K562 (cell line): ENCODE data around the gene ARL13B. TPM values are rescaled to one million over a fixed set of nuclear protein-coding genes. Genes with fewer than 3 reads are reported as not detected.

ENCODE experiments used
- ASH1L ChIP-seq: fragments of 450-650 bp; IDR thresholded peaks from 2 replicates; pipeline ENCODE4 v1.6.1; 2018; ENCODE audit warnings: borderline replicate concordance, mild to moderate bottlenecking, low read depth; ENCODE audit not compliant: partially characterized antibody
- CBFB ChIP-seq: sonication (generic); formaldehyde crosslinking; IDR thresholded peaks from 2 replicates; pipeline ENCODE4 v1.4.0; 2020; ENCODE audit warnings: mild to moderate bottlenecking, missing genetic modification reagents
- DACH1 ChIP-seq: fragments of 450-650 bp; IDR thresholded peaks from 2 replicates; pipeline ENCODE4 v1.6.1; 2018; ENCODE audit not compliant: partially characterized antibody
- E2F5 ChIP-seq: sonication (generic); formaldehyde crosslinking; IDR thresholded peaks from 2 replicates; pipeline ENCODE4 v1.8.0; 2022; ENCODE audit warnings: mild to moderate bottlenecking, missing genetic modification reagents
- HDAC2 ChIP-seq: fragments of 450-650 bp; IDR thresholded peaks from 2 replicates; pipeline ENCODE4 v1.6.1; 2016; ENCODE audit warnings: mild to moderate bottlenecking
- JUND ChIP-seq, 2 experiments: IDR thresholded peaks; 2 replicates in 1 of 2; 3 replicates in 1 of 2; pipeline ENCODE4 v1.6.1; 2011; ENCODE audit warnings: borderline replicate concordance in 2 of 2, low read depth in 2 of 2, low read length in 2 of 2, improper control_type of control experiment in 1 of 2, missing biosample characterization in 1 of 2, missing genetic modification characterization in 1 of 2, missing genetic modification reagents in 1 of 2
- NCOA6 ChIP-seq: fragments of 450-650 bp; IDR thresholded peaks from 2 replicates; pipeline ENCODE4 v1.6.1; 2017; ENCODE audit warnings: mild to moderate bottlenecking
- NFIC ChIP-seq: fragments of 450-650 bp; IDR thresholded peaks from 2 replicates; pipeline ENCODE4 v1.6.1; 2017; ENCODE audit warnings: mild to moderate bottlenecking, inconsistent platforms
- OTX1 ChIP-seq: fragments of 450-650 bp; formaldehyde crosslinking; IDR thresholded peaks from 2 replicates; pipeline ENCODE4 v1.4.0; 2022; ENCODE audit warnings: mild to moderate bottlenecking
- PML ChIP-seq: IDR thresholded peaks from 2 replicates; pipeline ENCODE4 v1.6.1; 2012; ENCODE audit warnings: low read length, inconsistent platforms
- SAP30 ChIP-seq: fragments of 200-600 bp; sonication (generic); IDR thresholded peaks from 2 replicates; pipeline ENCODE4 v1.6.1; 2012; ENCODE audit warnings: borderline replicate concordance, low read depth, mild to moderate bottlenecking, moderate library complexity, low read length, control low read depth, inconsistent platforms; ENCODE audit not compliant: insufficient read depth, poor library complexity, severe bottlenecking
- SIN3A ChIP-seq, 2 experiments: fragments of 150-350 bp in 1 of 2; IDR thresholded peaks; 2 replicates each; pipeline ENCODE4 v1.6.1; 2011 to 2016; ENCODE audit warnings: borderline replicate concordance in 2 of 2, low read depth in 2 of 2, low read length in 2 of 2, mild to moderate bottlenecking in 2 of 2, moderate library complexity in 2 of 2; ENCODE audit not compliant: control insufficient read depth in 1 of 2
- SP2 ChIP-seq: IDR thresholded peaks from 2 replicates; pipeline ENCODE4 v1.6.1; 2011; ENCODE audit warnings: mild to moderate bottlenecking, low read depth, low read length, moderate library complexity; ENCODE audit not compliant: poor library complexity, severe bottlenecking; ENCODE audit errors: extremely low read depth
- STAG1 ChIP-seq: sonication (generic); formaldehyde crosslinking; IDR thresholded peaks from 2 replicates; pipeline ENCODE4 v1.5.0; 2020; ENCODE audit warnings: missing genetic modification reagents, borderline replicate concordance
- TEAD1 ChIP-seq, 2 experiments: fragments of 450-650 bp in 1 of 2; sonication (generic) in 1 of 2; formaldehyde crosslinking; IDR thresholded peaks; 2 replicates each; pipeline versions ENCODE4 v1.4.0 to v1.8.0; 2020 to 2022; ENCODE audit warnings: mild to moderate bottlenecking in 2 of 2, missing genetic modification reagents in 1 of 2
- ZBTB17 ChIP-seq: fragments of 450-650 bp; formaldehyde crosslinking; IDR thresholded peaks from 2 replicates; pipeline ENCODE4 v1.4.0; 2020; ENCODE audit warnings: mild to moderate bottlenecking
- ZBTB26 ChIP-seq: fragments of 450-650 bp; formaldehyde crosslinking; IDR thresholded peaks from 2 replicates; pipeline ENCODE4 v1.4.0; 2022; ENCODE audit warnings: missing genetic modification characterization
- ZBTB8A ChIP-seq: fragments of 450-650 bp; IDR thresholded peaks from 2 replicates; pipeline ENCODE4 v1.6.1; 2018; ENCODE audit warnings: mild to moderate bottlenecking, moderate library complexity; ENCODE audit not compliant: partially characterized antibody
- ZFPM2 ChIP-seq: fragments of 250-450 bp; sonication (Bioruptor Pico); IDR thresholded peaks from 2 replicates; pipeline ENCODE4 v1.5.1; 2022; ENCODE audit warnings: mild to moderate bottlenecking
- ZNF184 ChIP-seq: sonication (generic); formaldehyde crosslinking; IDR thresholded peaks from 2 replicates; pipeline ENCODE4 v1.5.0; 2020; ENCODE audit warnings: missing genetic modification reagents
- ZNF212 ChIP-seq: fragments of 450-650 bp; formaldehyde crosslinking; IDR thresholded peaks from 2 replicates; pipeline ENCODE4 v1.4.0; 2020; ENCODE audit warnings: mild to moderate bottlenecking
- ZNF76 ChIP-seq: fragments of 250-450 bp; sonication (Bioruptor Pico); IDR thresholded peaks from 2 replicates; pipeline ENCODE4 v1.4.0; 2020; ENCODE audit warnings: mild to moderate bottlenecking, moderate library complexity, borderline replicate concordance
- ZZZ3 ChIP-seq: fragments of 450-650 bp; IDR thresholded peaks from 2 replicates; pipeline ENCODE4 v1.6.1; 2016; ENCODE audit warnings: antibody characterized with exemption, mild to moderate bottlenecking, moderate library complexity
- polyA plus RNA-seq, 8 experiments: library from polyadenylated mRNA; depleted of rRNA in 4 of 8; stranded (reverse) in 5 of 8; unstranded in 3 of 8; fragments of >200 nt; fragmentation: Nextera tagmentation in 2 of 8; fragmentation: Illumina TruSeq in 1 of 8; extraction: Ambion mirVana in 2 of 8; extraction: Trizol in 1 of 8; gene quantifications; 2 replicates each; pipeline versions ENCODE4 v1.2.1 to v1.2.3, GENCODE V29; 2011 to 2014; ENCODE audit warnings: inconsistent platforms in 1 of 8, missing spikeins in 1 of 8
- total RNA-seq, 7 experiments: library from RNA; depleted of rRNA in 6 of 7; stranded (reverse); fragments of >200 nt in 6 of 7; fragmentation: Illumina TruSeq in 2 of 7; extraction: Trizol in 2 of 7; gene quantifications; 2 replicates each; pipeline versions ENCODE4 v1.2.1 to v1.2.3, GENCODE V29; 2011 to 2021; ENCODE audit warnings: low replicate concordance in 1 of 7
- TF ChIP-seq, protein P1 (sequence below), 2 experiments: fragments of 450-650 bp; conservative IDR thresholded peaks; 2 replicates each; pipeline ENCODE4 v1.6.1; 2017; ENCODE audit warnings: mild to moderate bottlenecking in 2 of 2, moderate library complexity in 2 of 2

Gene ARL13B
- total and polyA plus RNA-seq, 9 of the 15 experiments (the other 6 are each of a cell fraction or from before 2014, with no cell fraction given), result 4.1 to 16.9 (median 12.2) TPM

GRCh38 chr3:93979850-93980676, at the start of gene ARL13B (continued):
- TF ChIP-seq OTX1 (no peak), STAG1 (CRISPR knock-in tag) (no peak), DACH1 (no peak), TEAD1 (CRISPR knock-in tag; IDR thresholded peaks at IDR 0.05) (no peak), SAP30 (peak; percentile 65), ZBTB26 (CRISPR knock-in tag) (no peak), JUND (IDR thresholded peaks at IDR 0.05; ENCODE audit: borderline replicate concordance, low read depth, low read length) (peak; percentile 22; the same call in 1 of the 2 replicates), JUND (tag; IDR thresholded peaks at IDR 0.05; ENCODE audit: borderline replicate concordance, low read depth, low read length) (no peak), ZNF212 (CRISPR knock-in tag) (no peak), ZNF76 (CRISPR knock-in tag) (no peak), ZFPM2 (CRISPR knock-in tag) (no peak), PML (peak; percentile 32; the same call in 1 of the 2 replicates), CBFB (CRISPR knock-in tag) (no peak), ZZZ3 (no peak), ZBTB17 (CRISPR knock-in tag) (no peak), NFIC (0 out of 2 replicates have a peak, but pooled peaks have one; percentile 14), ZNF184 (CRISPR knock-in tag) (peak; percentile 73; the same call in 1 of the 2 replicates), HDAC2 (0 out of 2 replicates have a peak, but pooled peaks have one; percentile 37), SP2 (peak; percentile 62), NCOA6 (peak; percentile 29; the same call in 1 of the 2 replicates), E2F5 (CRISPR knock-in tag) (no peak), SIN3A (IDR thresholded peaks at IDR 0.05; ENCODE audit: borderline replicate concordance in 2 of 2, control insufficient read depth in 1 of 2, low read depth in 2 of 2, low read length in 2 of 2) (peak; percentile 44 to 72; a peak in 2 of 4 replicates), ZBTB8A (no peak), ASH1L (peak; percentile 78)
- TF ChIP-seq, protein P1, sequence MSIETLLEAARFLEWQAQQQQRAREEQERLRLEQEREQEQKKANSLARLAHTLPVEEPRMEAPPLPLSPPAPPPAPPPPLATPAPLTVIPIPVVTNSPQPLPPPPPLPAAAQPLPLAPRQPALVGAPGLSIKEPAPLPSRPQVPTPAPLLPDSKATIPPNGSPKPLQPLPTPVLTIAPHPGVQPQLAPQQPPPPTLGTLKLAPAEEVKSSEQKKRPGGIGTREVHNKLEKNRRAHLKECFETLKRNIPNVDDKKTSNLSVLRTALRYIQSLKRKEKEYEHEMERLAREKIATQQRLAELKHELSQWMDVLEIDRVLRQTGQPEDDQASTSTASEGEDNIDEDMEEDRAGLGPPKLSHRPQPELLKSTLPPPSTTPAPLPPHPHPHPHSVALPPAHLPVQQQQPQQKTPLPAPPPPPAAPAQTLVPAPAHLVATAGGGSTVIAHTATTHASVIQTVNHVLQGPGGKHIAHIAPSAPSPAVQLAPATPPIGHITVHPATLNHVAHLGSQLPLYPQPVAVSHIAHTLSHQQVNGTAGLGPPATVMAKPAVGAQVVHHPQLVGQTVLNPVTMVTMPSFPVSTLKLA (conservative IDR thresholded peaks at IDR 0.05), result peak; percentile 25 to 71; a peak in 3 of 4 replicates
